Keratinocyte (primary cell): ENCODE results near the gene WRNIP1. TPM values are rescaled to one million over a fixed set of nuclear protein-coding genes. Genes with fewer than 3 reads are reported as not detected.

Experiments
- DNase-seq: peaks from one replicate; pipeline ENCODE4 v3.0.0-alpha.2; 2011; ENCODE audit warnings: low read depth, missing footprints, low spot score
- FAIRE-seq: peaks from 2 replicates; lab custom pipeline; 2011; peaks lifted over from hg19 to GRCh38; lab: Jason Lieb, UNC
- H2AFZ ChIP-seq: 2 replicates; pipeline ENCODE4 v1.6.0; 2012; ENCODE audit warnings: low read length, control low read depth, inconsistent platforms; ENCODE audit not compliant: control insufficient read depth
- H3K27ac ChIP-seq: 2 replicates; pipeline ENCODE4 v1.5.1; 2011; ENCODE audit warnings: low read length; ENCODE audit not compliant: control insufficient read depth, insufficient read depth
- H3K27me3 ChIP-seq: 3 replicates; pipeline ENCODE4 v1.6.0; 2011; ENCODE audit warnings: low read length; ENCODE audit not compliant: control insufficient read depth, insufficient read depth; ENCODE audit errors: extremely low read depth
- H3K36me3 ChIP-seq, 2 experiments: 2 replicates in 1 of 2; 3 replicates in 1 of 2; pipeline ENCODE4 v1.5.1; 2011; ENCODE audit warnings: low read length in 2 of 2, mild to moderate bottlenecking in 1 of 2; ENCODE audit not compliant: control insufficient read depth in 2 of 2, insufficient read depth in 2 of 2; ENCODE audit errors: extremely low read depth in 1 of 2
- H3K4me1 ChIP-seq: 3 replicates; pipeline ENCODE4 v1.5.1; 2011; ENCODE audit warnings: low read length; ENCODE audit not compliant: control insufficient read depth, insufficient read depth; ENCODE audit errors: extremely low read depth
- H3K4me2 ChIP-seq: 3 replicates; pipeline ENCODE4 v1.6.0; 2011; ENCODE audit warnings: low read depth, low read length; ENCODE audit not compliant: control insufficient read depth, insufficient read depth; ENCODE audit errors: extremely low read depth
- H3K4me3 ChIP-seq, 3 experiments: fragments of 200-600 bp in 1 of 3; sonication (generic) in 1 of 3; 2 replicates in 2 of 3; 3 replicates in 1 of 3; pipeline ENCODE4 v1.5.1; 2011 to 2016; ENCODE audit warnings: low read length in 3 of 3, mild to moderate bottlenecking in 3 of 3, control low read depth in 2 of 3, inconsistent platforms in 1 of 3, low read depth in 1 of 3, mixed read lengths in 1 of 3, mixed run types in 1 of 3, moderate library complexity in 1 of 3; ENCODE audit not compliant: control insufficient read depth in 2 of 3, insufficient read depth in 2 of 3; ENCODE audit errors: extremely low read depth in 1 of 3
- H3K79me2 ChIP-seq: 2 replicates; pipeline ENCODE4 v1.6.0; 2012; ENCODE audit warnings: low read length; ENCODE audit not compliant: control insufficient read depth, insufficient read depth
- H3K9ac ChIP-seq: 3 replicates; pipeline ENCODE4 v1.6.0; 2011; ENCODE audit warnings: low read length; ENCODE audit not compliant: control insufficient read depth, insufficient read depth; ENCODE audit errors: extremely low read depth
- H3K9me1 ChIP-seq: 3 replicates; pipeline ENCODE4 v1.6.0; 2011; ENCODE audit warnings: low read length; ENCODE audit not compliant: control insufficient read depth, insufficient read depth; ENCODE audit errors: extremely low read depth
- H3K9me3 ChIP-seq: 2 replicates; pipeline ENCODE4 v1.5.1; 2012; ENCODE audit warnings: low read depth, low read length; ENCODE audit not compliant: control insufficient read depth
- H4K20me1 ChIP-seq: 3 replicates; pipeline ENCODE4 v1.6.0; 2011; ENCODE audit warnings: low read length; ENCODE audit not compliant: control insufficient read depth, insufficient read depth; ENCODE audit errors: extremely low read depth
- CTCF ChIP-seq, 3 experiments: IDR thresholded peaks in 1 of 3; conservative IDR thresholded peaks in 1 of 3; optimal IDR thresholded peaks in 1 of 3; 2 replicates in 2 of 3; 3 replicates in 1 of 3; pipeline versions ENCODE3 to v1.5.1; 2011; ENCODE audit warnings: low read length in 3 of 3, mild to moderate bottlenecking in 3 of 3, moderate library complexity in 2 of 3, control low read depth in 1 of 3, inconsistent platforms in 1 of 3; ENCODE audit not compliant: insufficient read depth in 2 of 3; ENCODE audit errors: extremely low read depth in 1 of 3
- EZH2 ChIP-seq: IDR thresholded peaks from one replicate; pipeline ENCODE4 v1.6.1; 2012; ENCODE audit warnings: inconsistent platforms, mild to moderate bottlenecking, low read length, moderate library complexity
- dilution Hi-C: fragments of 300-500 bp; cut with MboI; formaldehyde crosslinking; loops from one replicate; pipeline ENCODE4 v1.7.0; 2020; ENCODE audit warnings: low sequenced_read_pairs; ENCODE audit not compliant: extremely low pct_ligation_motif_present
- polyA plus RNA-seq, 5 experiments: library from polyadenylated mRNA; depleted of rRNA in 3 of 5; stranded (reverse) in 3 of 5; stranded (forward) in 1 of 5; unstranded in 1 of 5; fragments of >200 nt; gene quantifications; 1 replicate in 1 of 5; 2 replicates in 3 of 5; 3 replicates in 1 of 5; pipeline versions ENCODE4 v1.2.1 to v1.2.3, GENCODE V29; 2011 to 2012; ENCODE audit warnings: missing spikeins in 2 of 5, low read depth in 1 of 5, low replicate concordance in 1 of 5

The WRNIP1 gene
- polyA plus RNA-seq, 1 donor (not counting 4 experiments of a cell fraction or from before 2014, with no cell fraction given) = 52.3 TPM

GRCh38 chr6:2768696-2769095 is 3.5 kb downstream of the WRNIP1 start:
- DNase-seq (no peak), FAIRE-seq (no peak)
- no peaks in the 10 kb centered on the region for H3K27me3 ChIP-seq
- H2AFZ ChIP-seq = no peak overlapping the region
- no peak overlapping the region for H3K9ac ChIP-seq
- no peaks in the 10 kb centered on the region for H3K9me3 ChIP-seq
- peaks cover 80% of the 10 kb centered on the region for H3K79me2 ChIP-seq
- H3K4me3 ChIP-seq = no peak overlapping the region
- peaks cover 13% of the 10 kb centered on the region for H4K20me1 ChIP-seq
- dilution Hi-C loops = no loop called here
- peak overlapping the region; percentile 95 for H3K4me2 ChIP-seq
- no peak overlapping the region for H3K27ac ChIP-seq
- peaks cover 22% of the 10 kb centered on the region for H3K4me1 ChIP-seq
- H3K9me1 ChIP-seq = peaks cover 3% of the 10 kb centered on the region
- H3K36me3 ChIP-seq = peaks cover 9 to 29% of the 10 kb centered on the region in 2 experiments
- TF ChIP-seq EZH2 (no peak), CTCF (optimal IDR thresholded peaks at IDR 0.05 in 1 of 3, IDR thresholded peaks at IDR 0.05 in 1 of 3, conservative IDR thresholded peaks at IDR 0.05 in 1 of 3; ENCODE audit: extremely low read depth in 1 of 3, insufficient read depth in 2 of 3, low read length in 3 of 3) (no peak)

GRCh38 chr6:2770171-2770570 is 5.0 kb downstream of the WRNIP1 start:
- Histone ChIP-seq H3K79me2 (peaks cover 95% of the 10 kb centered on the region), H3K27ac (no peak overlapping the region), H3K27me3 (no peaks in the 10 kb centered on the region), H3K4me1 (peaks cover 17% of the 10 kb centered on the region), H3K36me3 (peaks cover 15 to 35% of the 10 kb centered on the region in 2 experiments), H3K9ac (no peak overlapping the region), H3K9me1 (peaks cover 3% of the 10 kb centered on the region), H4K20me1 (peaks cover 13% of the 10 kb centered on the region), H2AFZ (no peak overlapping the region), H3K9me3 (no peaks in the 10 kb centered on the region), H3K4me3 (no peak overlapping the region), H3K4me2 (no peak overlapping the region)
- TF ChIP-seq EZH2 (no peak), CTCF (optimal IDR thresholded peaks at IDR 0.05 in 1 of 3, IDR thresholded peaks at IDR 0.05 in 1 of 3, conservative IDR thresholded peaks at IDR 0.05 in 1 of 3; ENCODE audit: extremely low read depth in 1 of 3, insufficient read depth in 2 of 3, low read length in 3 of 3) (no peak)
- DNase-seq (no peak), FAIRE-seq (no peak)
- dilution Hi-C loops = no loop called here
